SK-N-SH (cell line): ENCODE measurements around the gene PCGF2. TPM values are rescaled to one million over a fixed set of nuclear protein-coding genes. Genes with fewer than 3 reads are reported as not detected.

Experiments used
- CTCF ChIA-PET: fragments of 300-600, 350-600 bp; formaldehyde crosslinking; extraction: SDS; loops from one replicate; lab custom pipeline; 2021; lab: Yijun Ruan, JAX
- POLR2A ChIA-PET: fragments of 350-600 bp; sonication (Branson Sonifier 250); formaldehyde crosslinking; extraction: SDS; loops from one replicate; lab custom pipeline; 2020; ENCODE audit warnings: antibody characterized with exemption, inconsistent platforms; lab: Yijun Ruan, JAX
- DNase-seq: peaks from one replicate; pipeline ENCODE4 v3.0.0; 2012
- H2AFZ ChIP-seq: fragments of 200-600 bp; sonication (generic); 2 replicates; pipeline ENCODE4 v1.8.1; 2016; ENCODE audit warnings: antibody characterized with exemption, mild to moderate bottlenecking, low read depth
- H3F3A ChIP-seq: fragments of 200-600 bp; sonication (generic); replicated peaks from 2 replicates; pipeline ENCODE3; 2016; ENCODE audit warnings: antibody characterized with exemption, mild to moderate bottlenecking; ENCODE audit not compliant: insufficient read depth
- H3K27ac ChIP-seq, 2 experiments: fragments of 200-500 bp in 1 of 2; fragments of 200-600 bp in 1 of 2; sonication (Bioruptor generic) in 1 of 2; sonication (generic), shearing (Covaris generic) in 1 of 2; 2 replicates each; pipeline versions ENCODE4 v1.5.1 to v1.6.1; 2014 to 2016; ENCODE audit warnings: low read depth in 2 of 2, inconsistent platforms in 1 of 2, low read length in 1 of 2, mild to moderate bottlenecking in 1 of 2, mixed read lengths in 1 of 2
- H3K27me3 ChIP-seq: fragments of 200-600 bp; sonication (generic), shearing (Covaris generic); 2 replicates; pipeline ENCODE4 v1.6.1; 2016; ENCODE audit warnings: mixed run types; ENCODE audit not compliant: insufficient read depth
- H3K36me3 ChIP-seq, 2 experiments: fragments of 200-500 bp in 1 of 2; fragments of 200-600 bp in 1 of 2; sonication (Bioruptor generic) in 1 of 2; sonication (generic) in 1 of 2; replicated peaks in 1 of 2; 2 replicates each; pipeline versions ENCODE3 to v1.5.1; 2014 to 2016; ENCODE audit warnings: low read length in 1 of 2, mild to moderate bottlenecking in 1 of 2; ENCODE audit not compliant: insufficient read depth in 2 of 2, control insufficient read depth in 1 of 2
- H3K4me1 ChIP-seq, 2 experiments: fragments of 200-500 bp in 1 of 2; fragments of 200-600 bp in 1 of 2; sonication (Bioruptor generic) in 1 of 2; sonication (generic), shearing (Covaris generic) in 1 of 2; 2 replicates each; pipeline versions ENCODE4 v1.5.1 to v1.6.1; 2014 to 2016; ENCODE audit warnings: low read depth in 1 of 2, low read length in 1 of 2, mixed run types in 1 of 2; ENCODE audit not compliant: insufficient read depth in 2 of 2, control insufficient read depth in 1 of 2
- H3K4me2 ChIP-seq: fragments of 200-600 bp; sonication (generic), shearing (Covaris generic); 2 replicates; pipeline ENCODE4 v1.6.1; 2017; ENCODE audit warnings: mixed run types
- H3K4me3 ChIP-seq, 2 experiments: fragments of 200-500 bp in 1 of 2; fragments of 200-600 bp in 1 of 2; sonication (Bioruptor generic) in 1 of 2; sonication (generic), shearing (Covaris generic) in 1 of 2; 2 replicates each; pipeline versions ENCODE4 v1.5.1 to v1.8.1; 2014 to 2016; ENCODE audit warnings: low read depth in 2 of 2, inconsistent platforms in 1 of 2, low read length in 1 of 2, mild to moderate bottlenecking in 1 of 2, mixed read lengths in 1 of 2, moderate library complexity in 1 of 2
- H3K79me2 ChIP-seq: fragments of 200-600 bp; sonication (generic); 2 replicates; pipeline ENCODE4 v1.8.1; 2017; ENCODE audit warnings: mild to moderate bottlenecking; ENCODE audit not compliant: insufficient read depth
- H3K9ac ChIP-seq: fragments of 200-600 bp; sonication (generic); 2 replicates; pipeline ENCODE4 v1.6.1; 2017; ENCODE audit warnings: mixed run types
- H3K9me2 ChIP-seq: fragments of 200-600 bp; sonication (generic); 2 replicates; pipeline ENCODE4 v1.6.1; 2017; ENCODE audit warnings: mixed run types
- H3K9me3 ChIP-seq: fragments of 200-600 bp; sonication (generic); 2 replicates; pipeline ENCODE4 v1.6.1; 2017; ENCODE audit warnings: mixed run types, mild to moderate bottlenecking, moderate library complexity
- H4K20me1 ChIP-seq: fragments of 200-600 bp; sonication (generic); 2 replicates; pipeline ENCODE4 v1.6.1; 2017; ENCODE audit warnings: mild to moderate bottlenecking, mixed run types; ENCODE audit not compliant: insufficient read depth
- CHD2 ChIP-seq: fragments of 150-350 bp; IDR thresholded peaks from 2 replicates; pipeline ENCODE4 v1.6.1; 2018; ENCODE audit warnings: low read length; ENCODE audit not compliant: partially characterized antibody
- ELF1 ChIP-seq: IDR thresholded peaks from 2 replicates; pipeline ENCODE4 v1.4.0; 2012
- EZH2phosphoT487 ChIP-seq: fragments of 200-600 bp; sonication (generic); IDR thresholded peaks from 2 replicates; pipeline ENCODE4 v1.6.1; 2017; ENCODE audit warnings: low read depth, mixed run types, mild to moderate bottlenecking, antibody characterized with exemption, moderate library complexity, borderline replicate concordance
- FOXM1 ChIP-seq: IDR thresholded peaks from 2 replicates; pipeline ENCODE4 v1.4.0; 2012; ENCODE audit warnings: low read depth, mild to moderate bottlenecking
- IRF3 ChIP-seq: fragments of 150-350 bp; IDR thresholded peaks from 2 replicates; pipeline ENCODE4 v1.6.1; 2016; ENCODE audit warnings: mild to moderate bottlenecking, low read depth, low read length
- JUND ChIP-seq: IDR thresholded peaks from 2 replicates; pipeline ENCODE4 v1.4.0; 2012
- MEF2A ChIP-seq: IDR thresholded peaks from 2 replicates; pipeline ENCODE4 v1.4.0; 2012; ENCODE audit warnings: low read depth, borderline replicate concordance
- NRF1 ChIP-seq: IDR thresholded peaks from 2 replicates; pipeline ENCODE4 v1.6.1; 2012; ENCODE audit warnings: low read depth, mild to moderate bottlenecking, low read length
- RCOR1 ChIP-seq: fragments of 150-350 bp; IDR thresholded peaks from 2 replicates; pipeline ENCODE4 v1.6.1; 2017; ENCODE audit warnings: antibody characterized with exemption, low read length
- REST ChIP-seq: IDR thresholded peaks from 2 replicates; pipeline ENCODE4 v1.6.1; 2012; ENCODE audit warnings: mild to moderate bottlenecking, low read depth, low read length, moderate library complexity
- RFX5 ChIP-seq: IDR thresholded peaks from 2 replicates; pipeline ENCODE4 v1.6.1; 2012; ENCODE audit warnings: mild to moderate bottlenecking, improper control_type of control experiment, low read length
- RXRA ChIP-seq: IDR thresholded peaks from 2 replicates; pipeline ENCODE4 v1.4.0; 2012; ENCODE audit warnings: low read depth, mild to moderate bottlenecking, borderline replicate concordance
- SMC3 ChIP-seq: IDR thresholded peaks from 2 replicates; pipeline ENCODE4 v1.6.1; 2012; ENCODE audit warnings: low read depth, low read length, improper control_type of control experiment
- TAF1 ChIP-seq: IDR thresholded peaks from 2 replicates; pipeline ENCODE4 v1.6.1; 2012; ENCODE audit warnings: low read depth, mild to moderate bottlenecking, low read length, moderate library complexity, borderline replicate concordance
- TEAD4 ChIP-seq: IDR thresholded peaks from 2 replicates; pipeline ENCODE4 v1.4.0; 2012; ENCODE audit warnings: mild to moderate bottlenecking, borderline replicate concordance; ENCODE audit not compliant: insufficient read depth
- YY1 ChIP-seq: IDR thresholded peaks from 2 replicates; pipeline ENCODE4 v1.4.0; 2012; ENCODE audit warnings: low read depth, mild to moderate bottlenecking
- ZBTB33 ChIP-seq: IDR thresholded peaks from 2 replicates; pipeline ENCODE4 v1.4.0; 2012; ENCODE audit warnings: low read depth, borderline replicate concordance
- WGBS: methylation state at CpG from one replicate; pipeline ENCODE4 v1.1.6; 2017; ENCODE audit warnings: low lambda C conversion rate; 5-methylcytosine and 5-hydroxymethylcytosine counted together
- polyA plus RNA-seq, 3 experiments: library from polyadenylated mRNA; depleted of rRNA; stranded (reverse); fragments of >200 nt; gene quantifications; 2 replicates each; pipeline ENCODE4 v1.2.3, GENCODE V29; 2012
- TF ChIP-seq, protein P1 (sequence below): fragments of 200-600 bp; sonication (generic); IDR thresholded peaks from 2 replicates; pipeline ENCODE4 v1.6.1; 2017; ENCODE audit warnings: antibody characterized with exemption, mild to moderate bottlenecking, moderate library complexity
- TF ChIP-seq, protein P2 (sequence below): IDR thresholded peaks from 2 replicates; pipeline ENCODE4 v1.4.0; 2012; ENCODE audit warnings: low read depth

Gene PCGF2
- polyA plus RNA-seq, 1 of the 3 experiments (the other 2 are of a cell fraction), result 39.8 TPM

DNA sequence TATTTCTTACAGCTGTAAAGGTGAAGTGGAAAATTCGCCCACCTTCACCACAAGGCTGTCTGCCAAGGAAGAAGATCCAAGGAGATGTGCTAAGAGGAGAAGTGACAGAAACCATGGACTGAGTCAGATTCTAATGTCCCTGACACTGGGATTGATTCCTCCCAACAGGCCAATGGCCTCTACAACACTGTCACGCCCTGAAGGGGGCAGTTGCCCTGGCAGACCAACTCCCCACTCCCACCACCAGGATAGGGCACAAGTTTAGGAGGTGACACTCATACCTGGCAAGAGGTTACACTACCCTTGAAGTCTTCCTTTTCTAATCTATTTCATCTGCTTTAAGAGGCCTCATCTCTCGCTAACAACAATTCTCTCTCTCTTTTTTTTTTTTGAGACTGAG, 35.1 kb upstream of the PCGF2 start (continued):
- no peak for TF ChIP-seq IRF3
- no peak for TF ChIP-seq TEAD4
- no peak for TF ChIP-seq RCOR1
- TF ChIP-seq ELF1, result no peak
- TF ChIP-seq YY1, result no peak
- TF ChIP-seq CHD2, result no peak

DNA sequence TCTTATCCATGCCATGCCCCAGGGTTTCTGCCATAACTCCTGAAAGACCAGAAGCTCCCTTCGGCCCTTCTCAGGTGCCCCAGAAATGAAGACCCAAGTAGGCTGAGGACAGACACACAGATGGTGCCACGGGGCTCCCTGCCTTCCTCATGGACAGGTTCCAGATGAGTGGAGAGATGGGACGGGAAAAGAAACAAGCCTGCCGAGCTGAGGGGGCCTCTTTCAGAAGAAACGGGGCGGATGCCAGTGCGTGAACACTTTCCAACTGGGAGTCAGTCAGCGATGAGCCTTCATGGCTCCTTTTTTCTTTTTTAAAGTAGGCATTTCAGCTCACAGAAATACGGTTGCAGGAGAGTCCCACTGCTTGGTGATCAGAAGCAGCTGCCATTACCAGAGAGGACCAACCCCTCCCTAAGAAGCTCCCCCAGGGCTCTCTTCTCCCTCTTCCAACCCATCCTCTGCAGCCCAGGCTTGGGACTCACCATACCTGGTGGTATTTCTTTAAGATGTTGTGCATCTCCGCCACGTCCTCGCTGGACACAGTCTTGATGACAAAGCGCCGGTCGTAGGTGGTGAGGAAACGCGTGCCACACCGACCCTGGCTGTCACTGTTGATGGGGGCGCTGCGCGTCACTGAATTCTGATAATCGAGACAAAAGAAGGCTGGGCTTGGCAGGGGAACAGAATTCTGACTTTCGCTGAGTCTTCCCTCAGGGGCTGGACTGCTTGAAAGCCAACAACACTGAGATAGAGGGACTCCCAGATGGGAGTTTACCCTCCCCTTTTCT, 32.0 kb upstream of the PCGF2 start:
- CTCF ChIA-PET, result interaction anchor here (0.9 kb wide), 1 partner anchor 31 kb away, joined by 3 read pairs; no protein-coding TSS in a partner anchor

More for the DNA sequence above, 32.0 kb upstream of the PCGF2 start:
- no peaks in the 10 kb centered on the region for H3K9me3 ChIP-seq
- DNase-seq, result no peak
- H4K20me1 ChIP-seq, result no peaks in the 10 kb centered on the region
- H3K4me3 ChIP-seq, result no peak overlapping the region
- H3K79me2 ChIP-seq, result no peaks in the 10 kb centered on the region; the same call in 1 of the 2 replicates
- no peak overlapping the region for H3K27ac ChIP-seq
- H3K36me3 ChIP-seq, result peaks cover 50 to 72% of the 10 kb centered on the region in 2 experiments
- no peak for TF ChIP-seq SMC3
- no peak for TF ChIP-seq NRF1
- no peak for TF ChIP-seq TEAD4
- TF ChIP-seq, protein P1, sequence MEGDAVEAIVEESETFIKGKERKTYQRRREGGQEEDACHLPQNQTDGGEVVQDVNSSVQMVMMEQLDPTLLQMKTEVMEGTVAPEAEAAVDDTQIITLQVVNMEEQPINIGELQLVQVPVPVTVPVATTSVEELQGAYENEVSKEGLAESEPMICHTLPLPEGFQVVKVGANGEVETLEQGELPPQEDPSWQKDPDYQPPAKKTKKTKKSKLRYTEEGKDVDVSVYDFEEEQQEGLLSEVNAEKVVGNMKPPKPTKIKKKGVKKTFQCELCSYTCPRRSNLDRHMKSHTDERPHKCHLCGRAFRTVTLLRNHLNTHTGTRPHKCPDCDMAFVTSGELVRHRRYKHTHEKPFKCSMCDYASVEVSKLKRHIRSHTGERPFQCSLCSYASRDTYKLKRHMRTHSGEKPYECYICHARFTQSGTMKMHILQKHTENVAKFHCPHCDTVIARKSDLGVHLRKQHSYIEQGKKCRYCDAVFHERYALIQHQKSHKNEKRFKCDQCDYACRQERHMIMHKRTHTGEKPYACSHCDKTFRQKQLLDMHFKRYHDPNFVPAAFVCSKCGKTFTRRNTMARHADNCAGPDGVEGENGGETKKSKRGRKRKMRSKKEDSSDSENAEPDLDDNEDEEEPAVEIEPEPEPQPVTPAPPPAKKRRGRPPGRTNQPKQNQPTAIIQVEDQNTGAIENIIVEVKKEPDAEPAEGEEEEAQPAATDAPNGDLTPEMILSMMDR, result no peak
- no peak for TF ChIP-seq IRF3
- no peak for TF ChIP-seq MEF2A
- TF ChIP-seq RXRA, result no peak
- no peak for TF ChIP-seq EZH2phosphoT487
- no peak for TF ChIP-seq FOXM1
- TF ChIP-seq RFX5, result no peak
- no peak for TF ChIP-seq REST
- TF ChIP-seq, protein P2, sequence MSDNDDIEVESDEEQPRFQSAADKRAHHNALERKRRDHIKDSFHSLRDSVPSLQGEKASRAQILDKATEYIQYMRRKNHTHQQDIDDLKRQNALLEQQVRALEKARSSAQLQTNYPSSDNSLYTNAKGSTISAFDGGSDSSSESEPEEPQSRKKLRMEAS, result no peak
- TF ChIP-seq TAF1, result no peak
- TF ChIP-seq ZBTB33, result no peak
- no peak for TF ChIP-seq JUND
- POLR2A ChIA-PET, result no interaction called here
- WGBS, result 96% methylated on average over 22 of the region's 23 CpGs
- H3K4me1 ChIP-seq, result peaks cover 0 to 4% of the 10 kb centered on the region in 2 experiments; a peak in 1 of 4 replicates
- no peak overlapping the region for H2AFZ ChIP-seq
- H3K27me3 ChIP-seq, result no peaks in the 10 kb centered on the region
- H3F3A ChIP-seq, result peaks cover 2% of the 10 kb centered on the region
- H3K4me2 ChIP-seq, result no peak overlapping the region
- H3K9ac ChIP-seq, result no peak overlapping the region
- no peaks in the 10 kb centered on the region for H3K9me2 ChIP-seq
